ENCODE data around the gene AFAP1. TPM values are rescaled to one million over a fixed set of nuclear protein-coding genes. Genes with fewer than 3 reads are reported as not detected.

AFAP1 gene
- total RNA-seq, 1 experiment from 2014 or later: 23.6 TPM

GRCh38 chr4:7756561-7757355, 182.9 kb downstream of the AFAP1 start:
- ChIA-PET POLR2A (no interaction called here), CTCF (interaction anchor here (1.5 kb wide), 1 partner anchor 47 kb away, joined by 4 read pairs; no protein-coding TSS in a partner anchor)
- ATAC-seq (no peak), DNase-seq (ENCODE audit: low spot score) (no peak)
- Mint-ChIP-seq H3K27me3 (ENCODE audit: low read depth) (peaks cover 2% of the 10 kb centered on the region), H3K36me3 (no peaks in the 10 kb centered on the region), H3K9me3 (no peaks in the 10 kb centered on the region), H3K4me3 (no peak overlapping the region), H3K4me1 (no peaks in the 10 kb centered on the region), H3K27ac (no peak overlapping the region)
- TF ChIP-seq ZNF425 (CRISPR knock-in tag; conservative IDR thresholded peaks at IDR 0.05) (no peak), CBFB (CRISPR knock-in tag; IDR thresholded peaks at IDR 0.05; ENCODE audit: low read depth) (no peak), MXD4 (CRISPR knock-in tag; IDR thresholded peaks at IDR 0.05; ENCODE audit: borderline replicate concordance) (no peak), CTCF (IDR thresholded peaks at IDR 0.05) (no peak), ATF3 (CRISPR knock-in tag; conservative IDR thresholded peaks at IDR 0.05) (no peak)

- DNase-seq (ENCODE audit: low spot score) (no peak), ATAC-seq (no peak)
- no peaks in the 10 kb centered on the region for H3K36me3 Mint-ChIP-seq
- TF ChIP-seq ZNF512 (CRISPR knock-in tag; IDR thresholded peaks at IDR 0.05; ENCODE audit: borderline replicate concordance) (no peak), CBFB (CRISPR knock-in tag; IDR thresholded peaks at IDR 0.05; ENCODE audit: low read depth) (no peak), ELF4 (CRISPR knock-in tag; IDR thresholded peaks at IDR 0.05; ENCODE audit: low read depth) (no peak)
- CTCF ChIA-PET: interaction anchor here (1.1 to 1.5 kb wide), 2 partner anchors 46 to 48 kb away, joined by 3 to 4 read pairs; no protein-coding TSS in a partner anchor
- no peak overlapping the region for H3K4me3 Mint-ChIP-seq
- no peaks in the 10 kb centered on the region for H3K9me3 Mint-ChIP-seq
- H3K4me1 Mint-ChIP-seq: no peaks in the 10 kb centered on the region
- H3K27me3 Mint-ChIP-seq (ENCODE audit: low read depth): peaks cover 3% of the 10 kb centered on the region
- H3K27ac Mint-ChIP-seq: no peak overlapping the region
- POLR2A ChIA-PET: no interaction called here
Observed at GRCh38 chr4:7756071-7756470, 183.6 kb downstream of the AFAP1 start.

- ATAC-seq: no peak
- Mint-ChIP-seq H3K36me3 (no peaks in the 10 kb centered on the region), H3K4me3 (no peak overlapping the region), H3K4me1 (no peaks in the 10 kb centered on the region), H3K27me3 (ENCODE audit: low read depth) (peaks cover 3% of the 10 kb centered on the region), H3K9me3 (no peaks in the 10 kb centered on the region), H3K27ac (no peak overlapping the region)
- POLR2A ChIA-PET: no interaction called here
- TF ChIP-seq SMAD3 (CRISPR knock-in tag; IDR thresholded peaks at IDR 0.05; ENCODE audit: borderline replicate concordance) (no peak), STAT6 (CRISPR knock-in tag; conservative IDR thresholded peaks at IDR 0.05; ENCODE audit: low read depth) (no peak)
- CTCF ChIA-PET: interaction anchor here (1.0 to 1.5 kb wide), 3 partner anchors 47 to 232 kb away, joined by 3 to 4 read pairs (median 3); no protein-coding TSS in a partner anchor
- DNase-seq (ENCODE audit: low spot score): no peak
Observed at GRCh38 chr4:7755561-7755960, 184.1 kb downstream of the AFAP1 start.
